HG03457 (cell line): ENCODE data around the gene ACTG2.

Experiments used
- ATAC-seq: cut with Tn5 transposase; IDR thresholded peaks from one replicate; pipeline ENCODE4 v1.9.1; 2021; ENCODE audit warnings: moderate number of reproducible peaks; ENCODE audit not compliant: unreplicated experiment

Gene ACTG2

DNA sequence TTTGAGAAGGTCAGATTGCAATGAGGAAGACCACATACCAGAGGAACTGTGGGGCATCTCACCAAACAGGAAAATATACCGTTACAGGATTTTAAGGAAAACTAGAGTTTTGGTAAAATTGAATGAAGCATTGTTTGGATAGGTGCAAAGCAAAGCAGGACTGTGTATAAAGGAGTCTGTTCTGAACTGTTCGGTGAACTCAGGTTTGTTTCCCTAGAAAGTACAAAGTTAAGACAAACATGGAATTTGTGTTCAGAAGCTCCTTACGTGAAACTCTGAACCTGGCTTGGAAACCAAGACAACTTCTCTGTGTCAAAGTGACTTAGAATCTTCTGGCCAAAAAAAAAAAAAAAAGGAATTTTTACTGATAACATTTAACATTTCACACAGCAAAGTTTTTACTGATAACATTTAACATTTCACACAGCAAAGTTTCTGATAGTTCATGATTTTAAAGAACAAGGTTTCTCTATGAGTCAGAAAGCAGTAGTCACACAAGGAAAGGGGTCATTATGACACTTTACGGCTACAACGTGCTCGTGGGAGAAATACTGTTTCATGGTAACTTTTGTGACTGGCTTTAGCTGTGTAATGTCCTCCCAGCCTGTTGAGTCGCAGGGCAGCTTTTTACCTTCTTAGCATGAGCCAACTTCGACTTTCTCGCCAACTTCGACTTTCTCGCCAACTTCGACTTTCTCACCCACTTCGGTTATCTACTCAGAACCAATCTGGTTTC lies 70.7 kb downstream of the ACTG2 start:
- ATAC-seq, result no peak

GRCh38 chr2:73964223-73964622 lies 71.4 kb downstream of the ACTG2 start:
- ATAC-seq, result no peak

GRCh38 chr2:73965053-73965452 lies 72.2 kb downstream of the ACTG2 start:
- no peak for ATAC-seq

DNA sequence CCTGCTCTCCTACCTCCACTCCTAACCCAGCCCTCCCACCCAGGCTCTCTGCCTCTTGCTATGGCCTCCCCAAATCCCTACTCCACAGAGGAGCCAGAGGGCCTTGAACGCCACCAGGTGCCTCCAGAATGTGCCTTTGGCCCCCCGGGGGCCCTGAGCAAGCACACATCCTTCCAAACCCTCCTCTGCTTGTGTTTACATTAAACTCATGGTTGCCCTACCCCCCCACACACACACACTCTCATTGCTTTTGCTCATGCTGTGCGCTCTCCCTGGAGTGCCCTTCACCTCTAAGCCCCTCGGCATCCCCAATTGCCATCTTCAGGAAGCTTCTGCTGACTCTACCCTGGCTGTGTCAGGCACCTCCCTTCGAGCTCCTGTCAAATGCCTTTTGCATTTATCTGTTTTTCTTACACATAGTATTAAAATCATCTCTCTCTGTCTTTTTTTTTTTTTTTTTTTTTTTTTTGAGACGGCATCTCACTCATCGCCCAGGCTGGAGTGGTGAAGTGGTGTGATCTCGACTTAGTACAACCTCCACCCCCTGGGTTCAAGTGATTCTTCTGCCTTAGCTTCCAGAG lies 75.6 kb downstream of the ACTG2 start:
- no peak for ATAC-seq

- no peak for ATAC-seq
Observed at GRCh38 chr2:73969356-73969755, 76.5 kb downstream of the ACTG2 start.
